ENCODE measurements around the gene GSC2.
A peak's percentile ranks its signal among the peaks of the same experiment; 100 is the strongest.
"Not testable (repeated sequence)": the region's sequence is repeated elsewhere in the genome, so short reads cannot be mapped to it uniquely, and the experiment has no call there.

The GSC2 gene

DNA sequence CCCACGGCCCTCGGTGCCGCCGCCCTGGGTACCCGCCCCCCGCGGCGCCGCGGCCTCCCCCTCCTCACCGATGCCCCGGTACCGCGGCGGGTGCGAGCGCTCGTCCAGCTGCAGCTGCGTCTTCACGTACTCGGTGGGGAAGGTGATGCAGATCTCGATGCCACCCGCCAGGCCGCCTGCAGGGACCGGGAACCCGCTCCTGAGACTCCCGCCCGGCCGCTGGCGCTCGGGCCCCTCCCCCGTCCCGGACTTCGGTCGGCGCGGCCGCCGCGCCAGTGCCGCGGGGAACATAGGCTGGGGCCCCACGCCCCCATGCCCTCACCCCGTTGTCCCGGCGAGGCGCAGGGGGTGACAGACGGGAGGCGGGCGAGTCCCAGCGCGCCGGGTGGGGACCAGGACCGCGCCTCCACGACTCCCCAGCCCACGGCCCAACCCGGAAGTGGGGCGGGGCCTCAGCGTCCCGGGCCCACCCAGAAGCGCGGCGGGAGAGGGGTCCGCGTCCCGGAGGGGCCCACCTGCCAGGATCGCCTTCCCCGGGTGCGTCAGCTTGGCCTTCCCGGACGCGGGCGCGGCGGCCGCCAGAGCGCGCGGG, 28.1 kb upstream of the GSC2 start:
- peak in 1 of 2 donors; percentile 48 for DNase-seq (ENCODE audit: low read depth in 1 of 2, low spot score in 1 of 2)

DNA sequence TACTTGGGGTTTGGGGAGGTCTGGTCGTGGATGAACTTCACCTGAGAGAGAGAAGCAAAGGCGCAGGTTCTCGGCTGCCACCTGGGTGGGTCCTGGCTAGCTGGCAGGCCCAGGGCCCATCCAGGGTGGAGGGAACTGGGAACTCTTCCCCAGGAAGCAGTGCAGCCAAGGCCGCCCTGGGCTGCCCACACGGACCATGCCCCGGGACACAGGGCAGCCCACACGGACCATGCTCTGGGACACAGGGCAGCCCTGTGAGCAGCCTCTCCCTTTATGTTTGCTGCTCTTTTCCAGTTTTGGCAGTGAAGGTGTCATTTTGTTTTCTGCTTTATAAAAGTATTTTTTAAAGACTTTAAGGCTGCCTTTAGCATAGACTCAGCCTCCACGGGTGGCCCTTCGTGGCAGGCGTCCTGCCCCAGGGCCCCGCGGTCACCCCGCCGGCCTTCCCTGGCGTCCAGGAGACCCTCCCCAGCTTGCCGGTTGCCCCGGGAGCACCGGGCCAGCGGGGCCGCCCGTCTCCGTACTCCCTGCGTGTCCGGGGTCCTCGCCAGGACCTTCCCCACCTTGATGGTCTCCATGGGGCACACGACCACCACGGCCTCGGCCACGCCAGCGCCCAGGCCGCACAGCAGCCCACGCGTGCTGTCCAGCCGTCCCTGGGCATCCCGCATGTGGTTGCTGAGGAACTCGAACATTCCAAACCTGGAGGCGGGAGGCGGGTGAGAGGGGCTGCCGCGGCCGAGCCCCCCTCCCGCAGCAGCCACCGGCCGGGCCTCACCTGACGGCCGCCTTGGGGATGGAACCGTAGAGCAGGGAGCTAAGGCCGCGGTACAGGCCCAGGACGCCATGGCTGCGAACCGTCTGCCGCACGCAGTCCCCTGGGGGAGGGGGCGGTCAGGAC, 27.3 kb upstream of the GSC2 start:
- DNase-seq (ENCODE audit: low read depth in 1 of 2, low spot score in 1 of 2), result no peak

DNA sequence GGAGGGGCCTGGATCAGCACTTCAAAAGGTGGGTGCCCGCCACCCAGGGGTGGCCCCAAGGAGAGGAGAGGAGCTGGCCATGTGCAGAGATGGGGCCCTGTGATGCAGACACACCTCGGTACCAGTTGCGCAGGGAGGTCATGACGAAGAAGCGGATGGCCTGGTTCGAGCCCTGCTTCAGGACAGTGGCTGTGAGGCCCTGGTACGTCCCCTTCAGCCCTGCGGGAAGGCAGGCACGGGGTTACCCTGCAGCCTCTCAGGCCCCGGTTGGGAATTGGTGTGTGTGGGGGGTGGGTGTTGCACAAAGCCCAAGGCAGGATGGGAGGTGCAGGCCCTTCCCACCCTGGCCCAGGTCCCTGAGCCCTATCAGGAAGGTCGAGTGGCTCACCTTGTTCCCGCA, 26.6 kb upstream of the GSC2 start:
- no peak for DNase-seq (ENCODE audit: low read depth in 1 of 2, low spot score in 1 of 2)

DNA sequence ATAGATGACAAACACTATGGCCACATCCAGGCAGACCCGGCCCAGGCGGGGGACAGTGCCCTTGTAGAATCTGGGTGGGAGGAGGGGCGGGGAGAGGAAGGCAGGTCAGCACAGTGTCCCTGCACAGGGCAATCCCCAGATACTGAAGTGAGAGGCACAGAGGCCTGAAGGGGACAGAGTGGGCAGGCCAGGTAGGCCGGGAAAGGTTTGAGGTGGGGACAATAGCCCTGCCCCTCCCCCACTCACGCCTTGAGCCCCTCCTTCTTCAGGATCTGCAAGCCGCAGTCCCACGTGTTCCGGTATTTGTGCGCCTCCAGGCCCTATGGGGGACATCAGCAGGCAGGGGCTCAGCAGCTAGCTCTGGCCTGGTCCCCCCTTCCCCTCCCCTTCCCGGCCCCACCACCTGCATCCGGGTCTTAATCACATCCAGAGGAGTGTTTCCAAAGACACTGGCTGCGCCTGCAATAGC, 26.1 kb upstream of the GSC2 start:
- no peak for DNase-seq (ENCODE audit: low read depth in 1 of 2, low spot score in 1 of 2)

DNA sequence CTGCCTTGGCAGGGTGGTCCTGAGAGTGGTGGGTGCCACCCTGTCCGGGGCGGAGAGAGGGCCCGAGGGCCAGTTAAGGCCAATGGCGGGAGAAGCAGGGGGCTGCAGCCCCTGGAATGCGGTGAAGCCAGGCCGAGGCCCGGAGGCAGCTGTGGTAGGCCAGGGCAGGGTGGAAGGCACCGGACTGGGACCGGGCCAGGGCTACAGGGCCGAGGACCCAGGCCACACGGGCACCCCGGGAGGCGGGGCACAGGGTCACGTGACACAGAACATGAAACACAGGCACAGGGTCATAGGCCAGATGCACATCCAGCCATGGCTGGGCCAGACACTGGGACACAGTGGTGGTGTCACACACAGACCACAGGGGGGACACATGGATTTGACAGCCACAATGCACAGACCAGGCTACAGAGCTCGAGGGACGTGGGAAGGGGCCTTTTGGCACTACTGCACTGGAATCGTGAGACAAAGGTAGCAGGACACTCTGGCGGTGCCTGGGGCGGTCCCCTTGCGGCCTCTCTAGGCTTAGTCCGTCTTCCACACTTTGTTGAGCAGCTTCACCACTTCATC, 25.6 kb upstream of the GSC2 start:
- no peak for DNase-seq (ENCODE audit: low read depth in 1 of 2, low spot score in 1 of 2)

DNA sequence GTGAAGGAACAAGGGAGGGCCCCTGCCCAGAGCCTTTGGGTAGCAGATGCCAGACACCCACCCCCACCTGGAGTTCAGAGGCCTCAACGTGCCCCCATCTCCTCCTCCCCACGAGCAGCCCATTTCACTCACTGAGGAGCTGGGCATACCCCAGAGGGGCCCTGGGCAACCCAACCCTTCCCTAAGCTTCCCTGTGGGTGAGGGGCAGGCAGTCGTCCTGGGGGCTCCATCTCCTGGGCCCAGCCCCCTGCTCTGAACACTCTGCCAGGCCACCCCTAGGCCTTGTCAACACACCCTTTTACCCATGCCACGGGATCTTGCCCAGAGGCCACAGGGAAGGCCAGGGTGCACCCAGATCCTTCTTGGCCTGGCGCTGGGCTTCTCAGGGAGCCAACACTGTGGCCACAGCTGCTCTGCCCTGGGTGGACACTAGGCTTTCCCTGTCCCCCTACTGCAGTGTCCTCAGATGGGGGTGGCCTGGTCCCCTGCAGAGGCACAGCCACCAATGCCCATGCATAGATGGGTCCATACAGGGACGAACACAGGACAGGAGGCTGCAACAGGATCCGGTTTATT, 25.0 kb upstream of the GSC2 start:
- no peak for DNase-seq (ENCODE audit: low read depth in 1 of 2, low spot score in 1 of 2)

DNA sequence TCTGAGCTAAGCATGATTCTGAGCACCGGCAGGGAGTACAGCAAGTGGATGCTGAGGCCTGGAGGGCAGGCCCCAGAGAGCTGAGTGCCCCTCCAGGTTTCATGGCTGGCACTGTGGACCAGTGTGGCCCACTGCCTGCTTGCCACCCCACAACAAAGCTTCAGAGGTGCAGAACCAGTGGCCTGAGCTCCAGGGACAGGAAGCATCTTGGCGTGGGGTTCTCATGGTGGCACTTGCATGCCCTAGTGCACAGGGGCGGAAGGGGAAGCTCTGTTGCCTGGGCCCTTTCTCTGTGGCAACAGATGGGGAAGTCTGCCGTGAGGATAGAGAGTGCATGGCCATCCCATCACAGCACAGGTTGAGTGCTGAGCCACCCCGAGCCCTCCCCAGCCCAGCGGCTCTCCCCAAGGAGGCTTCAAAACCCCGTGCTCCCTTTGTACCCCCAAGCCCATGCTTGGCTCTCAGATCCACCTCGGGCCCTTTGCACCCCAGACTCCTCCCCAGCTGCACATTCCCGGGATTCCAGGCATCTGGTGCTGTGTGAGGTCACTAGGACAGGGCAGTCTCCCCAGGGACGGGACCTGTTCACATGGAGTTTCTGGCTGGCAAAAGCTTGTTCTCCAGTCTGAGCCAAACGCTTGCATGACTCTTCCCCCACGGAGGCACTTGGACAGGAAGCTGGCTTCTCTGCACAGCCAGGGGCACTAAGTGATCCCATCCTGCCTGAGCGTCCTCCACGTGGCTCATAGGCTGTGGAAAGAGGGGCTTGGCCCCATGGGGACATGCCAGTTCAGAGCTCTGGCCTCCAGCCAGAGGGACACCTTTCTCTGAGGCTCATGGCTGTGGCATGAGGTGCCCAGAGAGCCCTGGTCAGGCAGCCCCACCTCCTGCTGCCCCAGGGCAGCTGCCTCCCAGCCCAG, 24.3 kb upstream of the GSC2 start:
- no peak for DNase-seq (ENCODE audit: low read depth in 1 of 2, low spot score in 1 of 2)

DNA sequence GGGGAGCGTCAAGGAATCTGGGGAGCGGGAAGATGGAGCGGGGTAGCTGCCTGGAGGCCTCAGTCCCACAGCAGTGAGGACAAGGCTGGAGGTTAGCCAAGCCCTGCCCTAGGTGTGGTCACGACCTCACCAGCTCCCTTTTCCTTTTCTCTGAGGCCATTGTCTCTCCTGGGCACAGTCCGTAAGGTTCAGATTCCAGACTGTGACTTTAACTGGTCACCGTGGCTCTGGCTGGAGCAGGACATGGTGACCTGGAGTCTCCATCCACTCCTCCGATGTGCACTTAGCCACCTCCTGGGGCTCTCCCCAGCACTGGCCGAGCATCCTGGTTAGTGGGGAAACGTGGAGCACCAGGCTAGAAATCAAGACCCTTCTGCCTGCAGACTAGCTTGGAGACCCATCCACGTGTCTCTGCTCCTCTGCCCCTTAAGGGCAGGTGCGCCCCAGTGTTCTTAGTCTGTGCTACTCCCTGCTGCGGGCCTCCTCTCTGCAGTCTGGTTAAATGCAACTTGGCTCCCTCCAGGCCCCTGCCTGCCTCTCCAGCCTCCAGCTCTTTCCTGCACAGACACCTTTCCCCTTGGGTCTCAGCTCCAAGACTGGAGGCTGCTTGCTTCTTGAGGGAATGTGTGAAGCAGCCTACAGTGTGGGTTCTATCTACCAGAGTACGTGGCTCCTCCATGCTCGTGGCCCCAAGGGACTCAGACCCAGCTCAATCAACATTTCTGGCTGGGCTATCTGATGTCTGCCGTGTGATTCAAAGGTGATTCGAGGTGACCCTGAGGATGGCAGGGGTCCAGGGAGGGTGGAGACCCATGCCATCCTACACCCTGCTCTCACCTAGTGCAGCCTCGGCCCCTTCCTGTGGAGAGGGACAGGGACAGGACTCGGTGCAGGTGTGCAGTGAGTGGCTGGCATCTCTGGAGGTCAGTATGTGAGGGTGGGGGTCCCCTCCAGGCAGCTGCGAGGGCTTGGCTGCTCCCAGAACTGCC, 23.2 kb upstream of the GSC2 start:
- no peak for DNase-seq (ENCODE audit: low read depth in 1 of 2, low spot score in 1 of 2)

DNA sequence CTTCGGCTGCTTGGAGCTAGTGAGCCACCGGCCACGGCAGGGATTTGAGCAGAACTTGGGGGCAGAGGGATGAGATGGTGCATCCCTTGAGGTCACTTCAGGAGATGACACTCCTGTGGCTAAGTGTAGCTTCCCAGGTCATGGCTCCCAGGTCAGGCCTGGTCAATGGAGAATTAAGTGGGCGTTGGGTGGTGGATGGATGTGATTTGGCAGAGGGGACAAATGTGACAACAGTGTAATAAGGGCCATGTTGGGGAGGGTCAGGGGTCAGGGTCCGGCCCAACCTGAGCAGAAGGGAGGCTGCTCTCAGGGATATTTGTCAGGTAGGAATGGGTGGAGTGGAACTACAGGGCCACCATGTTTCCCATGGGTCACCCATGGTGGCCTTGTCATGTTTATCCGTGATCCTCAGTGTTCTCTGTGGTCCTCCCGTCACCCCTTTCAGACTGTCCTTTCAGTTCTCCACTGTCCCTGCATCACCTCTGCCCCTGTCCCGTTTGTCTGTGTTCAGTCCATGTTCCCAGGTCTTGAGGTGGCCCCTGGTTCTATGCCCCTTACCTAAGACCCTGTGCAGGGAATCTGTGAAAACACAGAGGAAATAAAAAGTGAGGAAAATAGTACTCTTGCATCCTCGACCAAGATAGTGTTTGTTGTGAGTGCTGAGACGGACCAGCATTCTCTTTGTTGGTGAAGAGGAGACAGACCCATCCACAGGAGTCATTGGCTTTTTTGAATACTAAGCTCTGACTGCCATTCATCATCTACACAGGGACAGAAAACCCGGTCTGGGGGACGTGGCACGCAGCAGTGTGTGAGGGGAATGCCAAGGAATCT, 22.3 kb upstream of the GSC2 start:
- DNase-seq (ENCODE audit: low read depth in 1 of 2, low spot score in 1 of 2), result no peak

DNA sequence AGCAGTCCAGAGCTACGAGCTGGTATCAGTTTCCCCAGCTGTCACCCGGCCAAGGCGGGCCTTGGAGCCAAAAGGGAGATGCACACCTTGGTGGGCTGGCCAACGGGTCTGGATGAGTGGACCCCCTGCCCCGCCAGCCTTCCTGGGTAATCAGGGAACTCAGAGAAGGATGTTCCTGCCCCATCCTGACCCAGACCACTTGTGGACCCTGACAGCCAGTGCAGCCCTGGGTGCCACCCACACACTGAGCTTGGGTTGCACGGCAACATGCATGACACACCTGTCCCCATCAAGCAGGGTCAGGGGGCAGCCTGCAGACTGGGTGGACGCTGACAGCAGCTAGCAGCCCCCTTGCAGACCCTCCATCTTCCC, 19.8 kb upstream of the GSC2 start:
- DNase-seq (ENCODE audit: low read depth in 1 of 2, low spot score in 1 of 2), result no peak

DNA sequence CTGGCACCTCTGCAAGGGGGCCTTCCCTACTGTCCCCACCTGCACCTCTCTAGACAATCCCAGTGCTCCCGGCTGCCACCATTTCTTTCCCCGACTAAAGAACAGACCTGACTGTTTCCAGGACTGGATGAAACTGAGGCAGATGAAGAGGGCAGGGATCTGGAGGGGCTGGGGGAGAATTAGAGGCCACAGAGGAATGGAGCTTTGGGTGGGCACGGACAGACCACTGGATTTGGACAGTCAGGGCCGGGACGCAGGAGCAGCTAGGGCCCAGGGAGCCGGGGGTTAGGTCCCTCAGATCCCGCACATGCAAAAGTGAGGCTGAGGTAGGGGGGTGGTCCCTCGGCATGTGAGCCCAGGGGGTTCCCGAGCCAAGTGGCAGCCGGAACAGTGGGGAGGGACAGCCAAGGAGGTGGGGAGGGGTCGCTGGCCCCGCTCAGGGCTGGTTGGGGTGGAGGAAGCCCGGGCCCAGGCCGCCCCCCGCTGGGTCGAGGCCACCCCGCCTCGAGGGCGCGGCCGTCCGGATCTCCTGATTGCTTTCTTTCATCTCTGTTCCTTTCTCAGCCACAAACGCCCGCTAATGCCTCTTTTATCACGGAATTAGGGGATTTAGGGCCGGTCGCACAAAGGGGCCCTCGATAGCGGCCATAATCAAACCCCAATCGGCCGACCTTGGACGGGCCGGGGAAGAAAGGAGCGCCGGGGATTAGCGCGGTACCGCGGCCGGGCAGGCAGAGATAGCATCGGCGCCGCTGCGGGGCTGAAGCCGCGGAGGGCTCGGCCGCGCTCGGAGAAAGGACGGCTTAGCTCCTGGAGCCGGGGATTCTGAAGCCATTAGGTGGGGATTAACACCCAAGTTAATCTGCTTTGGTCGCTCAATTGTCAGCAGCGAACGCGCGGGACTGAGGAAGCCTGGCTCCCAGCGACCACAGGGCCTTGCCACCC, 19.2 kb upstream of the GSC2 start:
- DNase-seq (ENCODE audit: low read depth in 1 of 2, low spot score in 1 of 2), result no peak

DNA sequence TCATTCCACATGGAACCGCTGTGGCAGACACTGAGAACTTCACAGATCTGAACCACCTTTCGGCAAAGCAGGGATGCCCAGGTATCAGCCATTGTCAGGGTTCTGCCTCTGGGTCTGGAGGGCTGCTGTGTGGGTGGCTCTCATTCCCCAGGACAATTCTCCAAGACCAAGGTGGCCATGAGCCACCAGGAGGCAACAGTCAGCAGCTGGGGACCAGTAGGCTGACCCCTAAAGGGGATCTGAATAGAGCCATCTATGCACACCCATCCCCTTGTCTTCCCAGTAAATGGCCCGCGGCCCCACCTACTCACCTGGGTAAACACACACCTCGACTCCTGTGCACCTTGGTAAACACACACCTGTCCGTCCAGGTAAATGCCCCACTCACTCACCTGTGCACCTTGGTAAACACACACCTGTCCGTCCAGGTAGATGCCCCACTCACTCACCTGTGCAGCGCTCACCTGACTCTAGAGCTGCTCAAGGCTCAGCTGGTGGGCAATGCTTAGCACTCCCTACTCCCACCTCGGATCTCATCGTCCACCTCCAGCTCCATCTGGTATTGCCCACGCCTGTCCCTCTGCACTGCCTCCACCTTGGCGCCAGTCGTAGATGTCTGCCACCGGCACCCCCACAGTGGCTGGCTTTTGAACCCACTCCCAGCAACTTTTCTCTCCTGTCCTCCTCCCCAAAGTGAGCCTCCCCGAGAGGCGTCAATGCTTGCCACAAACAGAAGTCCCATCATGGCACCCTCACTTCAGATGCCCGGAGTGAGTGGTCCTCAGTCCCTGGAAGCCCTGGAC, 18.2 kb upstream of the GSC2 start:
- DNase-seq (ENCODE audit: low read depth in 1 of 2, low spot score in 1 of 2), result no peak

DNA sequence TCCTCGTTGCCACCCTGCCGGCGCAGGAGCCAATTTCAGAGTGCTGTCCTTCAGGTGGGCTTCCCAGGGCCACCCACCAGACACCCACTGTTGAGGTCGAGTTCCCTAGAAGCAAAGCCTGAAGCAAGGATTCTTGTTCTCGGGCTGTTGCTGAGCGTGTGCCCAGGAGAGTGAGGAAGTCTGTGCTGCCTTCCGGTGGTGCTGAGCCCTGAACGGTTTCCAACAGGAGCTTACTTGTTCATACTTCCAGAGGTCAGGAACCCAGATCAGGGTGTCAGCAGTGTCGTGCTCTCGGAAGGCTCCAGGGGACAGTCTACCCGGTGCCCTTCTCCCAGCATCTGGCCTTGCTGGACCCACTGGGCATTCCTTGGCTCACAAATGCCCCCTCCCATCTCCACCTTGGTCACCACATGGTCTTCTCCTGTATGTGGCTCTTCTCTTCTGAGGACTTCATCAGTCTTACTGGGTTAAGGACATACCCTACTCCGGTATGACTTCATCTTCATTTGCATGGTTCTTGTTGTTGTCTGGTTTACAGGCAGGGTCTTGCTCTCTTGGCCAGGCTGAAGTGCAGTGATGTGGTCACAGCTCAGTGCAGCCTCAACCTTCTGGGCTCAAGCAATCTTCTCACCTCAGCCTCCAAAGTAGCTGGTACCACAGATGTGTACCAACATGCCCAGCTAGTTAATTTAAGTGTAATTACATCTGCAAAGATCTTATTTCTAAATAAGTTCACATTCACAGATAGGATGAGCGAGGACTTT, 17.2 kb upstream of the GSC2 start:
- DNase-seq (ENCODE audit: low read depth in 1 of 2, low spot score in 1 of 2), result no peak

DNA sequence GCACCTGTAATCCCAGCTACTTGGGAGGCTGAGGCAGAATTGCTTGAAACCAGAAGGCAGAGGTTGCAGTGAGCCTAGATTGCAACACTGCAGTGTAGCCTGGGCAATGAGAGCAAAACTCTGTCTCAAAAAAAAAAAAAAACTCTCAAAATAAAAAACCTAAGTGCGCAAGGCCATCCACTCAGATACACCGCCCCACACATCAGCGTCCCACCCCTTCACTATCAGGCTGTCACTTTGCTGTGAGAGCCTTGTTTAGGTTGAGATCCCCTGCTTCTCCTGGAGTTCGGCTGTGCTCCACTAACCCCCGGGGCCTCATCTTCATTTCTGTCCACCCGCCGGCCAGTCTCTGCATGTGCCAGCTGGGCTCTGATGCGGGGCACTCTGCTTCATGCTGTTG, 16.3 kb upstream of the GSC2 start:
- no peak for DNase-seq (ENCODE audit: low read depth in 1 of 2, low spot score in 1 of 2)

DNA sequence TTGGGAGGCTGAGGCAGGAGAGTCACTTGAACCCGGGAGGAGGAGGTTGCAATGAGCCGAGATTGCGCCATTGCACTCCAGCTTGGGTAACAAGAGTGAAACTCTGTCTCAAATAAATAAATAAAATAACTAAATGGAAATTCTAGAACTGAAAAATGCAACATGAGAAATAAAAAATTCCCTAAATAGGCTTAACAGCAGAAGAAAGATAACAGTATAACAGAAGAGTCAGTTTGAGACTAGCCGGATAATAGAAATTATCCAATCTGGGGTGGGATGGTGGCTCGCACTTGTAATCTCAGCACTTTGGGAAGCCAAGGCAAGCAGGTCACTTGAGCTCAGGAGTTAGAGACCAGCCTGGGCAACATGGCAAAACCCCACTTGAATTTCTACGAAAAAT, 14.3 kb upstream of the GSC2 start:
- DNase-seq (ENCODE audit: low read depth in 1 of 2, low spot score in 1 of 2), result no peak

DNA sequence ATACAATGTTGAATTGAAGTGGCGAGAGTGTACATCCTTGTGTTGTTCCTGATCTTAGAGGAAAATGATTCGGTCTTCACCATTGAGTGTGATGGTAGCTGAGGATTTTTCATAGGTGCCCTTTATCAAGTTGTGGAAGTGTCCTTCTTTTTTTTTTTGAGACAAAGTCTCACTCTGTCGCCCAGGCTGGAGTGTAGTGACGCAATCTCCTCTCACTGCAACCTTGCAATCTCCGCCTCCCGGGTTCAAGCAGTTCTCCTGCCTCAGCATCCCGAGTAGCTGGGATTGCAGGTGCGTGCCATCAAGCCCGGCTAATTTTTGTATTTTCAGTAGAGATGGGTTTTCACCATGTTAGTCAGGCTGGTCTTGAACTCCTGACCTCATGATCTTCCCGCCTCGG, 8.6 kb upstream of the GSC2 start:
- DNase-seq (ENCODE audit: low read depth in 1 of 2, low spot score in 1 of 2), result not testable (repeated sequence)

Data from activated T-helper 1 cell treated with anti-CD3 and anti-CD28 coated beads, Interleukin-2, amount 50 U/mL, for 16 hours (primary cell).